HG02678 (cell line): Measurements from ENCODE around the gene CXCR1.
"Not testable (repeated sequence)": the region's sequence is repeated elsewhere in the genome, so short reads cannot be mapped to it uniquely, and the experiment has no call there.

Experiments
- ATAC-seq: cut with Tn5 transposase; IDR thresholded peaks from one replicate; pipeline ENCODE4 v1.9.1; 2021; ENCODE audit warnings: mild to moderate bottlenecking, moderate library complexity; ENCODE audit not compliant: unreplicated experiment

CXCR1 gene

DNA sequence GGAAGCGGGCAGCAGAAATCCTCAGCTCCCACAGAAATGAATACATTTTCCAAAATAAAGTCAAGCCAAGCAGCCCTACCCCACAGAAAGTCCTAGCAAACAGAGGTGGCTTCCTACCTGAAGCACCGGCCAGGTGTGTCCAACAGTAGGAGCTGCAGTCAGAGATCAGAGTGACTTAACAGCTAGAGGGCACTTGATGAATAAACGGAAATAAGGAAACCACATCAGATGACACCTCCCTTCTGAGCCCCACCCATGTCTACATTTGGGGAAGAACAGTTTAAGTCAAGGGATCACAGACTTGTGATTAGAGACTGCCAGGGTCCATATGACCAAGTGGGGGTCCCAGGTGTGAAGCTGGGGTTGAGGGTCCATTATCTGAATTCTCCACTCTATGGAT is at the start of gene CXCR1:
TSS of gene CXCR1 (minus strand) at position 172 of the 400 bp plus-strand sequence. CDS start 1,751 bp downstream, outside the sequence.
- ATAC-seq, result no peak

DNA sequence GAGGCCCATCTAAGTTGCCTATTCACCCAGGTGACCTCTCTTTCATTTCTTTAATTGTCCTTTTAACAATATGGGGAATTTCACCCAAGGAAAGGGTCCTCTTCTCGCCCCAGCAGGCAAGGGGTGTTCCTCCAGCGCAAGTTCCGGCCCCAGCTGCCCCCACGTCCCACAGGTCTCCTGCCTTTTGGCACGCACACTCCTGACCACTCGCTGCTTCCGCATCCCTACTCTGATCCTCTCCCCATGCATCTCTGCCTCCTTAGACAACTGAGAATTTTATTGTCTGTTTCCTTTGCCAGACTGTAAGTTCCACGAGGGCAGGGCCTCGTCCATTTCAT is 49.5 kb upstream of the CXCR1 start:
- ATAC-seq, result no peak

DNA sequence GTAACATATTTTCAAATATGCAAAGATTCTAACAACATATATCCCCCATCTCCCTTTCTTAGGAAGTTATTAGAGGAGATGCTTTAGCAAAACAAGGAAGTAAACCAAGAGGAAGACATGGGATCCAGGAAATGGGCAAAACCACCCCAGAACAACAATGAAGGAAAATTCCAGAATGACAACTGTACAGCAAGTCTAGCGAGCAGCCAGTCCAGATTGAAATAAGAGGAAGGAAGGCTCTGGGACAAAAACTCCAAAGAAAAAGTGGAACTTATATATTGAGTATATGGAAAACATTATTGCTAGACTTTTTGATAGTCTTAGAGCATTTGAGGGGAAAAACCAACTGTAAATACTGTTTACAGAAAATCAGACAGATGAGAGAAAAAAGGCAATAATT is 47.4 kb upstream of the CXCR1 start:
- ATAC-seq, result no peak

DNA sequence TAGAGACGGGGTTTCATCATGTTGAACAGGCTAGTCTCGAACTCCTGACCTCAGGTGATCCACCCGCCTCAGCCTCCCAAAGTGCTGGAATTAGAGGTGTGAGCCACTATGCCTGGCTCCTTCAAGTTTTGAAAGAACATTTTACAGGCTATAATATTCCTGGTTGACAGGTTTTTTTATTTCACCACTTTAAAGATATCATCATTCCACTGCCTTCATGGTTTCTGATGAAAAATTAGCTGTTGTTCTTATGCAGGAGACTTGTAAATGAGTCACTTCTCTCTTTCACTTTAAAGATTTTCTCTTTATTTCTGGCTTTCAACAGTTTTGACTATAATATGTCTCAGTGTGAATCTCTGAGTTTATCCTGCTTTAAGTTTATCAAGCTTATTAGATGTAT is 42.3 kb upstream of the CXCR1 start:
- ATAC-seq, result no peak

DNA sequence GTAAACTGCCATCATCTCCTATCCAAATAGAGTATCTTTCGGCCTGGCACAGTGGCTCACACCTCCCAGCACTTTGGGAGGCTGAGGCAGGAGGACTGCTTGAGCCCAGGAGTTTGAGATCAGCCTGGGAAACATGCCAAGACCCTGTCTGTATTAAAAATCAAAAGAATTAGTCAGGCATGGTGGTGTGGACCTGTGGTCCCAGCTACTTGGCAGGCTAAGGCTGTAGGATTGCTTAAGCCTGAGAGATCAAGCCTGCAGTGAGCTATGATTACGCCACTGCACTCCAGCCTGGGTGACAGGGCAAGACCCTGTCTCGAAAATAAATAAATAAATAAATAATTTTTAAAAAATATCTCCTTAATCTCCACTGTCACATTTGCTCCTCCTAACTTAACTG is 35.5 kb upstream of the CXCR1 start:
- ATAC-seq, result no peak

DNA sequence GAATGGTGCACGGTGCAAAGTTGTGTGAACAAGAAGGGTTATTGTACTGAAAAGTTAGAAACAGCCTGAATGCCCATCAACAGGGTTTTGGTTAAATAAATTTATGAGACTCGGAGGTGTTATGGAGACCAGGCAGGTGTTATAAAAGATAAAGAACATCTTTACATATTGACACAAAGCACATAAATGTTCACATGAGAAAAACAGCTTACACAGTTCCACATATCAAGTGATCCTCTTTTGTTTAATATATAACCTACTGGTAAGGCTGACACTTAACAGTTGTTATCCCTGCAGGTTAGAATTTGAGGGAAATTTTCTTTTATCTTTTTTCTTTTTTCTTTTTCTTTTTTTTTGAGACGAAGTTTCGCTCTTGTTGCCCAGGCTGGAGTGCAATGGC is 30.2 kb upstream of the CXCR1 start:
- ATAC-seq, result no peak

DNA sequence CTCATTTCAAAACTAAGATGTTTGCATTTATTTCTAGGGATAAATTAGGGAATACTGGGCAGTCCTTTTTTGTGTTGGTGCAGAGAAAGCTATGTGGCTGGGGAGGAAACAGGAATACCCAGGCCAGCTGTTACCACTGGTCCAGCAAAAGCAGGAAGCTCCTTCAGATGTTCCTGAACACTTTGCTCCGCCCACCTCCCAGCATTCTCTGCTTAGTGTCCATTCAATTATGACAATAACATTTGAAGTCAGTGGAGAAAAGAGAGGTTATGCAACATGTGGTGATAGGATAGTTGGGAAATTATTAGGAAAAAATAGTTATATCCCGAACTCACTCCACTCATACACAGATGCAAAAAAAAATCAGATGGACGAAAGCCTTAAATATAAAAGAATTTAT is 28.1 kb upstream of the CXCR1 start:
- ATAC-seq, result no peak

DNA sequence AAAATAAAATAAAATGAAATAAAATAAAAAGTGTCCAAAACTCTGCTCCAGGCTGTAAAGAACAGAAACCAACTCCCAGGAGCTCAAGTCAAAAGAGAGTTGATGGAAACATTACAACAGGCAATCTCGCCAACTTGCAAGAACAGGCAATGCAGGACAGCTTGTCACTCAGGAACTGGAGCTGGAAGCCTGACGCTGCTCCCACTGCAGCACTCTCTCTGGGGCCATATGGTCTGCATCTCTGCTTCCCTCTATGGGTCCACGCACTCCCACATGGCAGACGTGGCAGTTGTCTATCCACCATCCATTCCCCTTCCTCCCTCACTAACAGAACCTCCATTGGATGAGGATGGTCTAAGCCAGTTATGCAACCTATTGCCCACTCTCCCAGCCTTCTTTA is 26.9 kb upstream of the CXCR1 start:
- no peak for ATAC-seq

DNA sequence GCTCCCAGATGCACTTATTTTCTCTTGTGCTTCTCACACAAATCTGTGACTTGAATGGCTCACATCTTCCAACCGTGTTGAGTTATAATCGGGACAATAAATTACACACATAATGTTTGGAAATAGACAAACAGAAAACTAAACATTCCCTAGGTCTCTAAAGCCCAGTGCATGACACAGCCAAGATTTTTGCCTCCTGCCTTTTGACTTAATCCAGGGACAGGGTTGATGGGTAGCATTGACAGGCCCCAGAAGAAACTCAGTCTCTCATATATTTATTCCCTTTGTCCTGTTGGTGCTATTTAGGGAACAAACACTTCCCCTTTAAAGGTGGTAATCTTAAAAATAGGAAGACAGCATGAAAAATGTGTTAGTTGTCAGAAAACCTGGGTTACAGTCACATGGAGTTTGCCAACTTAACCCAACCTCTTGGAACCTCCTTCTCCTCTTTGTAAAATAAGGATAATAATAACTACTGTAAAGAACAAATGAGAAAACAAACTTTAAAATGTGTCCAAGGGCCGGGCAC is 26.2 kb upstream of the CXCR1 start:
- no peak for ATAC-seq

DNA sequence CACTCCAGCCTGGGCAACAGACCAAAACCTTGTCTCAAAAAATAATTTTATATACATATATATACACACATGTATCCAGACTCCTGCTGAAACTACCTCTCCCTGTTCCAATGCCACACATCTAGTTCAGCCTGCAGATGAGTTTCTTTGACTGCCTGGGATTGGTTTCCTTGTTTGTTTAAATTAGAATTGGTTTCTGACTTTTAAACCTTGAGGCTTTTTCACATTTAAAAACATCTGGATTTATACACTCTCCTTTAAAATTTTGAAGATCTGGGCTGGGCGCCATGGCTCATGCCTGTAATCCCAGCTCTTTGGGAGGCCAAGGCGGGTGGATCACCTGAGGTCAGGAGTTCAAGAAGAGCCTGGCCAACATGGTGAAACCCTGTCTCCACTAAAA is 21.8 kb upstream of the CXCR1 start:
- ATAC-seq, result no peak

DNA sequence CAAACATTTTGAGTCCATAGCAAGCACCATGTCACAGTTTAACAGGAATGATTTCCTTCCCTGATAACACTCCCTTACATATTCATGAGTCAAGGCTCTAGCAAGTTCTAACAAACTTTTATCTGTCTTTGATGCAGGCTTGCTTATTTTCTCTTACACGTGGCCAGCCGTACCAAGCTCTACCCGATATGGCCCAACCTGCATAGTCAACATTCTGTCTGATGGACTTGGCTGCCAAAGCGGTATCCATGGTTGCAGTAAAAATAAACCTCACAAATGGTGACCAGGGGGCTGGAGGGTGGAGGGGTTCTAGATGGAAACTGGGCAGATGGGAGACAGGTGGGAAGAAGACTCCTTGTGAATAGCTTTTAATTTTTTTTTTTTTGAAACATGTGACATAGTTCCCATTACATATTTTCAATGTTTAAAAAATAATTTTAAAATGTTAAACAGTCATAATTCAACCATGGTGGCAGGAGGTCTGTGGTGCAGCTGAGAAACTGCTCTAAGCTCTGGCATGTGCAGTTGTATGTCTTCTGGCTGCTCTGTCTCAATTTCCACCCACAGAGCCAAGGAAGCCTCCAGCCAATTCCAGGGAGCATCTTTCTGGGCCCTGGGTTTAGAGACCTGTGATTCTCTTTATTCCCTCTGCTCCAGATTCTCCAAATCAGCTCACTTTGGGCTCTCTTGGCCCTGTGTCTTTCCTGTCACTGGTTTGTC is 20.7 kb upstream of the CXCR1 start:
- ATAC-seq, result no peak

DNA sequence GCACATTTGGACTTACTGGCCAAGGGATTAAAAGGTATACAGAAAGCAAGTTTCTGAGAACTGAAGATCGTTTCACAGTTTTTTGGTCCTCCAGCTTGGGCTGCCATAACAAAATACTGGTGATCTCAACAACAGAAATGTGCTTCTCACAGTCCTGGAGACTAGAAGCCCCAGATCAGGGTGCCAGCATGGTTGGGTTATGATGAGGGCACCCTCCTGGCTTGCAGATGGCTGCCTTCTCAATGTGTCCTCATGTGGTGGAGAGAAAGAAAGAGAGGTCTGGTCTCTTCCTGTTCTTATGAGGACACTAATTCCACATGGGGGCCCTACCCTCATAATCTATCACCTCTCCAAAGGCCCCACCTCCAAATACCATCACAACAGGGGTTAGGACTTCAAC is 20.1 kb upstream of the CXCR1 start:
- ATAC-seq, result no peak

DNA sequence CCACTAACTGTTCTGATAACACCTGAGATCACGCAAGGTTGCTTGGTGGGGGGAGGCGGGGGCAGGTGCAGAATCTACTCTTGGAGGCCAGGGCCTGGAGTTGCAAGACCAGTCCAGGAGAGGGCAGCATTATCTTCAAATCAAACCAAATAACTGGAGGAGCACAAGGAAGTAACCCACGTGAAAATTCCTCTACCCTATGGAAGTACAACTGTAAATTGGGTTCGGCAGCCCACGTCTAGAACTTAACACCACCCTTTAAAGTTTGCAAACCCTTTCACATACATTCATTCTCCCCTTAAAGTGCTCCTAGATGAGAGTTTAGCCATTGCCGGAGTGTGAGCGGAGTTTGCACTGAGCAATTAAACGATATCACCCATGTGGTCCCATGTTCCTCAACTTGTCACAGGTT is 19.6 kb upstream of the CXCR1 start:
- peak; percentile 76 for ATAC-seq

DNA sequence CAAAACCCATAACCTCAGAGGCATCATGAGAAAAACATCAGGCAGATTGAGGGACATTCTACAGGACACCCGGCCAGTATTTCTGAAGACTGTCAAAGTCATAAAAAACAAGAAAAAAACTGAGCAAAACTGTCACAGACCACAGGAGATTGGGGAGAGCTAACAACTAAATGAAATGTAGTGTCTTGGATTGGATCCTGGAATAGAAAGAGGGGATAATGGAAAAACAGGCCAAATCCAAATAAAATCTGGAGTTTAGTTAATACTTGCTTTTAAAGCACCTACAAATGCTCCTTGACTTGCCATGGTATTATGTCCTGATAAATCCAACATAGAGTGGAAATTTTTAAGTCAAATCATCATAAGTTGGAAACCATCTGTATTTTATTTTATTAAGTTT is 17.6 kb upstream of the CXCR1 start:
- no peak for ATAC-seq

DNA sequence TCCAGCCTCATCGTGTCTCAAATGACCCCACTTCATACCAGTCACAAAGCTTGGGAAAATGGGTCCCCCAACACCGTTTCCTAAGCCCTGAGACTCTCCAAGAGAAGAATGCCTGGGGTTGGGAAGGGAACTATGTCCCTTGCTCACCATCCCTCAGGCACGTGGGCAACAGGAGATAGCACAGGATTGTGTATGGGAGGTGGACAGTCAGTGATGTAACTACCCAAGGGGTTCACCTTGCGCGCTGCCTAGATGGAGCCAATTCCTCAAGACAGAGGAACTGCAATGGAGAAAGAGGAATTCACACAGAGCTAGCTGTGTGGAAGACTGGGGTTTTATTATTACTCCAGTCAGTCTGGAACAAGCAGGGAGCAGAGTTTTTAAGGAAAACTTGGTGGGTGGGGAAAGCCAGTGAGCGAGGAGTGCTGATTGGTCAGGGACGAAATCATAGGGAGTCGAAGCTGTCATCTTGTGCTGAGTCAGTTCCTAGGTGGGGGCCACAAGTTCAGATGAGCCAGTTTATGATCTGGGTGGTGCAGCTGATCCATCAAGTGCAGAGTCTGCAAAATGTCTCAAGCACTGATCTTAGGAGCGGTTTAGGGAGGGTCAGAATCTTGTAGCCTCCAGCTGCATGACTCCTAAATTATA is 13.8 kb upstream of the CXCR1 start:
- no peak for ATAC-seq

DNA sequence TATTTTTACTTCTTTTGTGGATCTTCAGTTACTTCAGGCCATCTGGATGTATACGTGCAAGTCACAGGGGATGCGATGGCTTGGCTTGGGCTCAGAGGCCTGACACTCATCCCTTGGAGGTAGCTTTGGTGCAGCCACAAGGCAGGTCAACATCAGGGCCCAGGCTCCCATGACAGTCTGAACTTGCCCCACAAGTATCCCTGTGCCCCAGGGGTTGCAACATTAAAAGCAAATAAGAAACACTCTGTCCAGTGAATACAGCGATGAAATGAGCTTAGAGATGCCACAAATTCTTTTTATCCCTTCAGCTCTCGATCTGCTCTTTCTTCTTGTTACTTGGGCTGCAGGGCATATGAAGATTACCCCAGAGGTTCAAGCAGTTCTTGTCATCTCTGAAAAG is 13.0 kb upstream of the CXCR1 start:
- no peak for ATAC-seq

DNA sequence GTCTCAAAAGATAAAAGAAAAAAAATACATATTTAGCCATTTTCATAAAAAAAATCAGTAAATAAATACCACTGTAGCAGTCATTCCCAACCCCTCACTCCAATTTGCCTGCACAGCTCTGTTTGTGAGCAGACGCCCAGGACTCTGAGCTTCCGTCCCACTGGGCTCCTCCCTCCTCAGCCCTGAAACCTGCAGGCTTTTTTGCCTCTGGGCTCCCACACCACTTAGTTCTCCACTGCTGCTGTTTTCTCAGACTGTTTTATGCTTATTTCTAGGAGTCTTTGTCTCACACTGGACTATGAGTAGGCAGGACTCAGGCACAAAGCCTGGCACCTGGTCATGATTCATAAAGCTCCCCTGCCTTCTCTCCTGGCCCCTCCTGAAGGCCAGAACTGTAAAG is 6.1 kb upstream of the CXCR1 start:
- ATAC-seq, result no peak

DNA sequence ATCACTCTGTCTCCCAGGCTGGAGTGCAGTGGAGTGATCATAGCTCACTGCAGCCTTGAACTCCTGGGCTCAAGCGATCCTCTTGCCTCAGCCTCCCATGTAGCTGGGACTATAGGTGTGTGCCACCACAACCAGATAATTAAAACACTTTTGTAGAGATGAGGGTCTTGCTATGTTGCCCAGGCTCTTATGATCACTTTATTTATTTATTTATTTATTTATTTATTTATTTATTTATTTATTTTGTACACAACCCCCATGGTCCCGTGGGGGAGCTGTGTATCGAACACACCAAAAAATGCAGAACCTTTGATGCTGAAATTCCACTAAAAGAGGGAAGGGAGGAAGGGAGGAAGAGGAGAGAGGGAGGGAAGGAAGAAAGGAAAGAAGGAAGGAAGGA is 5.0 kb upstream of the CXCR1 start:
- ATAC-seq, result not testable (repeated sequence)

DNA sequence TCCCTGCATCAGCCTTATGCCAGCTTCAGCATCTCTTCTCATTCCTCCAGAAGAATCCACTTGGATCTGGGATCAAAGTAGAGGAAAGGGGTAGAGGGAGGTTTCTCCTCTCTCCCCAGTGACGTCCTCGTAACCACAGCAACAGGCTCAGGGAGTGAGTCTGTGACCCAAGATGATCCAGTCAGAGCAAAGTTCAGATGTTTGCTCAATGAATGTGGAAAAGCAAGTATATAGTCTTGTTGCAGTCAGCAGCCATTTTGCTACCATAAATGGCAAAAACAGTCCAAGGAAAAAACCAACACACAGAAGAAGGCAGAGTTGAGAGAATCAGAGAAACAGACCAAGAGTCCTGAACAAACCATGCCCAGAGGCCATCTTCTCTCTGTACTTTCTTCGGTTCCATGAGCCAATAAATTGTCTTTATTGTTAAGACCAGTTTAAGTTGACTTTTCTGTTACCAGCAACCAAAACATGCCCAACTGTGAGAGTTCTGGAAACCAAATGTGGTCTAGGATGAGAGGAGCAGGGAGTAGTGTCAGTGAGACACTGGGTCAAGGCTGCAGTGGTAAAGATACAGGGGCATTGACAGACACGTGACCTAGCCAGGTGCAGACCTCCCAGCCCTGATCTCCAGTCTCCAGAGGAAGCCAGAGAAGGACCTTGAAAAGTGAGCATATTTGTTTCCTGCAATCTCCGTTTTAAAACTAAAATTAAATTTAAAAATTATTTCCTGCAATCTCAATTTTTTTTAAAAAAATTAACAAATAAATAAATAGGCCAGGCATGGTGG is 3.2 kb upstream of the CXCR1 start:
- no peak for ATAC-seq

DNA sequence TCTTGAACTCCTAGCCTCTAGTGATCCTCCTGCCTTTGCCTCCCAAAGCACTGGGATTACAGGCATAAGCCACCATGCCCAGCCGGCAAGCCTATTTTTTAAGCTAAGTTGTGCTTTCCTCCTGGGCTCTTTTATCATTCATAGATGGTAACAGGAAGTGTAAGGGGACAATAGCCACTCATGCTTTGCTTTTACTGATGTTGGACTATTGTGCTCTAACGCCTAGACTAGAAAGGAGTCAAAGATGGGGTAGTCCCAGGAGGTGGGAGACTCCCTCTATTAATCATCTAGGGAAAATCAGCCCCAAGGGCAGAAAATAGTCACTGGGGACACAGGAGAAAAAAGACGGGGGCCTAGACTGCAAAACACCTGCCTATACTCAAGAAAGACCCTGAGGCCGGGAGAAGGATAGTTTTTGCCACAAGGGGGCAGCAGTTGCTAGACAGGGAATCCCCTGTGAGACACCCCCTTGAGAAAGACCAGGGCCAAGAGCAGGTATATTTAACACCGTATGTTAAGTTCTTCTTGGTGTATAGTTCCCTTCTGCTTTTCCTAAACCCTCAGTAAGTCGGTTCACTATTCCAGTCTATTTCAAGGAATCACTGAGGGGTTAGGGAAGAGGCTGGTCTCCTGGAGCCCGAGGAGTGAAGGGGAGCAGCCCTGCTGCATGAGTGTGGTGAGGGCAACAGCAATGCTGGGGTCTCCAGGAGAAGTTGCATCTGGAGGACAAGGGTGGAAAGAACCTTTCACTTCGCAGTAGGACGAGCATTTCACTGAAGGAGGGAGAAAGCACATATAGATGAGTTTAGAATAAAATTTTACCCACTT is 2.1 kb upstream of the CXCR1 start:
- ATAC-seq, result no peak

DNA sequence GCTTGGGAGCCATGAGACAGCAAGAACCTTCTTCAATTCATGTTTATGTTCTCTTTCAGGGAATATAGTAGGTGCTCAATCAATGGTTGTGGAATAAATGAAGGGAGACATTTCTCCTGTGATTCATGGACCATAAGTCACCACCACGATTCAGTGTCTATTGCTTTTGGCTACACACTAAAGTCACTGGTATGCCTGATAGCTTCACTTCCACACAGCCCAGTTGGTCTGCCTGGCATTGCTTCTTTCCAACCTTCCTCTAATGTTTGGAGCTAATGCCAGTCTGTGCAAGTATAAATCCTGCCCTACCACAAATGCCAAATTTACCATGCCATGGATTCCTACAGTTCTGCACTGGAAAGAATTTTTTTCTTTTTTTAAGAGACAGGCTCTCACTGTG is 1.3 kb upstream of the CXCR1 start:
- no peak for ATAC-seq
